Measurements from ENCODE around the gene RUNX2. TPM values are rescaled to one million over a fixed set of nuclear protein-coding genes. Genes with fewer than 3 reads are reported as not detected.
A peak's percentile ranks its signal among the peaks of the same experiment; 100 is the strongest.

RUNX2 gene
- total and polyA plus RNA-seq, 2 experiments from 2014 or later, result 1.0 to 2.1 TPM

DNA sequence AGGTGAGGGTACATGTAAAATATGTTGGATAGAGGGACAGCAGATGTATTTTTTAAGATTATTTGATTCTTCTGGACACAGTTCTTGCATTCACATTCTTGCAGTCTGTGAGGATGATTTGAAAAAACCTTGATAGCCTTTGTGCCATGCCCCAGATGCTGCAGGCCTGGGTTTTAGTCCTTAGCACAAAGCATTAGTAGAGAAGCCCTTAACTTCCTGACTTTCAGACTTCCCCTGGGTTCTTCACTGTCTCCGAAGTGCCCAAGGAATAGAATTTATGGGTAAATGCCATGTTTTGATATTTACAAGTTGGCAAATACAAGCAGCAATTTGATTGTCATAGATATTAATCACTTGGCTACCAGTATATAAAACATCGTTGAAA is 117.2 kb downstream of the RUNX2 start:
- Histone ChIP-seq H4K20me1 (ENCODE audit: insufficient read depth, poor library complexity, severe bottlenecking) (no peaks in the 10 kb centered on the region), H3K27ac (peak overlapping the region; percentile 61), H3K79me2 (no peaks in the 10 kb centered on the region), H3K27me3 (no peaks in the 10 kb centered on the region), H3K36me3 (replicated peaks; ENCODE audit: insufficient read depth, low read depth) (no peaks in the 10 kb centered on the region), H3K4me1 (ENCODE audit: insufficient read depth) (peaks cover 5% of the 10 kb centered on the region), H3K9me3 (ENCODE audit: low read depth) (no peaks in the 10 kb centered on the region), H3K4me3 (no peak overlapping the region), H3K4me2 (peak overlapping the region; percentile 22), H2AFZ (no peak overlapping the region), H3K9me2 (replicated peaks; ENCODE audit: insufficient read depth) (no peaks in the 10 kb centered on the region)
- DNase-seq (ENCODE audit: low spot score), result no peak
- TF ChIP-seq, protein P1, sequence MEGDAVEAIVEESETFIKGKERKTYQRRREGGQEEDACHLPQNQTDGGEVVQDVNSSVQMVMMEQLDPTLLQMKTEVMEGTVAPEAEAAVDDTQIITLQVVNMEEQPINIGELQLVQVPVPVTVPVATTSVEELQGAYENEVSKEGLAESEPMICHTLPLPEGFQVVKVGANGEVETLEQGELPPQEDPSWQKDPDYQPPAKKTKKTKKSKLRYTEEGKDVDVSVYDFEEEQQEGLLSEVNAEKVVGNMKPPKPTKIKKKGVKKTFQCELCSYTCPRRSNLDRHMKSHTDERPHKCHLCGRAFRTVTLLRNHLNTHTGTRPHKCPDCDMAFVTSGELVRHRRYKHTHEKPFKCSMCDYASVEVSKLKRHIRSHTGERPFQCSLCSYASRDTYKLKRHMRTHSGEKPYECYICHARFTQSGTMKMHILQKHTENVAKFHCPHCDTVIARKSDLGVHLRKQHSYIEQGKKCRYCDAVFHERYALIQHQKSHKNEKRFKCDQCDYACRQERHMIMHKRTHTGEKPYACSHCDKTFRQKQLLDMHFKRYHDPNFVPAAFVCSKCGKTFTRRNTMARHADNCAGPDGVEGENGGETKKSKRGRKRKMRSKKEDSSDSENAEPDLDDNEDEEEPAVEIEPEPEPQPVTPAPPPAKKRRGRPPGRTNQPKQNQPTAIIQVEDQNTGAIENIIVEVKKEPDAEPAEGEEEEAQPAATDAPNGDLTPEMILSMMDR (IDR thresholded peaks at IDR 0.05; ENCODE audit: poor library complexity), result no peak
- TF ChIP-seq EZH2 (IDR thresholded peaks at IDR 0.05; ENCODE audit: borderline replicate concordance), result no peak
- no peak for TF ChIP-seq EZH2phosphoT487 (IDR thresholded peaks at IDR 0.05; ENCODE audit: low read depth, severe bottlenecking, unreplicated experiment)
- 45% methylated on average over 2 of the region's 2 CpGs for WGBS (ENCODE audit: low lambda C conversion rate, missing lambda C conversion rate)

DNA sequence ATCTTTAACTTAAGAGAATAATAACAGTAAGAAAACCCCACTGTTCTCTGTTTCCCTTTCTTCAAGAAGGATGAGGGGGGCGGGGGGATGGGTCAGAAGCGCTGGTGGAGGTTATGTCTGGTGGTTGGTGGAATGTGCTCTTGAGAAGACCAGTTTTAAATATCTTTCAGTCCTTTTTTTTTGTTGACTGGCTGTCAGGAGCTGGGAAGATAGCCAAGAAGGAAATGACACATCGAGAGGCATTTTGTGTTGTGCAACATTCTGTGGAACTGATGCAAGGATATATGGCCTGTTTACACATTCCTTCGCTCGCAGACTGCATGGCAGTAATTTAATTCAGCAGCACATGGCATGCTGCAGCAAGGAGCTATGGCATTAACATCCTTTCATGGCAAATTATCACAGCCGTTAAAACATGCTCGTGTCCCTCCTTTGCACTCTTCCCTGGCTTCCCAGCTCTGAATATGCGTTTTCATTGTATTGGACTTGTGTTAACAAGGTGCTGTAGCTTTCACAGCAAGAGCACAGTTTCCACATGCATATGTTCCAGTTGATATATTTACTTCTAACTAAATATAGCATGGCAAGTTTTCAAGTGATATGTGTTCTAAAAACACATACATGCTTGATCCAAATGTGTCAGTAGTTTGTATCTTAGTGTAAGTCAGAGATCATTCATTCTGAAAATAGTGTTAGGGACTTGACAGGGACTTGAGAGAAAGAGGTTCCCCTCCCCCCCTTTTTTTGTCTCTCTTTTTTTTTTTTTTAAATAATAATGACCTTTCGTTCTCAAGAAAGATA is 117.8 kb downstream of the RUNX2 start:
- peak; percentile 91 for DNase-seq (ENCODE audit: low spot score)
- Histone ChIP-seq H3K4me2 (peak overlapping the region; percentile 41), H4K20me1 (ENCODE audit: insufficient read depth, poor library complexity, severe bottlenecking) (no peaks in the 10 kb centered on the region), H3K36me3 (replicated peaks; ENCODE audit: insufficient read depth, low read depth) (no peaks in the 10 kb centered on the region), H3K9me2 (replicated peaks; ENCODE audit: insufficient read depth) (no peaks in the 10 kb centered on the region), H3K27ac (peak overlapping the region; percentile 61), H2AFZ (no peak overlapping the region), H3K27me3 (no peaks in the 10 kb centered on the region), H3K79me2 (no peaks in the 10 kb centered on the region), H3K9me3 (ENCODE audit: low read depth) (no peaks in the 10 kb centered on the region), H3K4me1 (ENCODE audit: insufficient read depth) (peaks cover 5% of the 10 kb centered on the region), H3K4me3 (no peak overlapping the region)
- 19% methylated on average over 9 of the region's 9 CpGs for WGBS (ENCODE audit: low lambda C conversion rate, missing lambda C conversion rate)
- TF ChIP-seq, protein P1 (IDR thresholded peaks at IDR 0.05; ENCODE audit: poor library complexity), result no peak
- TF ChIP-seq EZH2 (IDR thresholded peaks at IDR 0.05; ENCODE audit: borderline replicate concordance), result no peak
- TF ChIP-seq EZH2phosphoT487 (IDR thresholded peaks at IDR 0.05; ENCODE audit: low read depth, severe bottlenecking, unreplicated experiment), result no peak

DNA sequence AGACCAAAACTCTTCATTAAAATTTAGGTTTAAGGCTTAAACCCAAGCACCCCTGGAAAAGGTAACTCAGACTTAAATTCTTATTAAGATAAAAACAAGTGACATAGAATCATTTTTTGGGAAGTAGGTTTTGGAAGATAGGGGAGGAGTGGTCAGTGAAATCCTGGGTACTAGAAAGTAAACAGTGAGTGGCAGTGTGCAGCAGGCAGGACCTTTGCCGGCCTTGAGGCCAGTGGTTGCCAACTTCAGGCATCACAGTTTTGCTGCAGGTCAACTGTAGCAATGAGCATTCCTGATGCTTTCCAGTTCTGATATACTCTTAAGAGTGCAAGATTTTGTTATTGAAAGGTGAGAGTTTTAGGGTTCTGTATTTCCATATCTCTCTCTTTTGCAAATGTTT is 118.9 kb downstream of the RUNX2 start:
- TF ChIP-seq EZH2phosphoT487 (IDR thresholded peaks at IDR 0.05; ENCODE audit: low read depth, severe bottlenecking, unreplicated experiment) (no peak), EZH2 (IDR thresholded peaks at IDR 0.05; ENCODE audit: borderline replicate concordance) (no peak)
- TF ChIP-seq, protein P1 (IDR thresholded peaks at IDR 0.05; ENCODE audit: poor library complexity), result no peak
- Histone ChIP-seq H4K20me1 (ENCODE audit: insufficient read depth, poor library complexity, severe bottlenecking) (no peaks in the 10 kb centered on the region), H3K4me1 (ENCODE audit: insufficient read depth) (peaks cover 5% of the 10 kb centered on the region), H3K27ac (no peak overlapping the region), H3K79me2 (no peaks in the 10 kb centered on the region), H3K27me3 (no peaks in the 10 kb centered on the region), H3K9me3 (ENCODE audit: low read depth) (no peaks in the 10 kb centered on the region), H3K9me2 (replicated peaks; ENCODE audit: insufficient read depth) (no peaks in the 10 kb centered on the region), H2AFZ (no peak overlapping the region), H3K4me2 (no peak overlapping the region), H3K4me3 (no peak overlapping the region), H3K36me3 (replicated peaks; ENCODE audit: insufficient read depth, low read depth) (no peaks in the 10 kb centered on the region)
- WGBS (ENCODE audit: low lambda C conversion rate, missing lambda C conversion rate), result 90% methylated on average over 1 of the region's 1 CpG
- no peak for DNase-seq (ENCODE audit: low spot score)

All from hepatocyte (in vitro differentiated cells).